ENCODE results near the gene ISCA2. TPM values are rescaled to one million over a fixed set of nuclear protein-coding genes. Genes with fewer than 3 reads are reported as not detected.

Gene ISCA2
- total RNA-seq, 1 experiment from 2014 or later: 33.0 TPM

- H3K27ac Mint-ChIP-seq (ENCODE audit: unreplicated experiment): no peak overlapping the region
- H3K9me3 ChIP-seq: no peaks in the 10 kb centered on the region
- no peaks in the 10 kb centered on the region for H3K4me1 Mint-ChIP-seq (ENCODE audit: low read depth, unreplicated experiment)
- TF ChIP-seq CTCF (IDR thresholded peaks at IDR 0.05; ENCODE audit: insufficient read depth in 1 of 2, low read depth in 1 of 2, low read length in 1 of 2, severe bottlenecking in 1 of 2, unreplicated experiment in 1 of 2): peak; percentile 72 to 84
- no peaks in the 10 kb centered on the region for H3K27me3 Mint-ChIP-seq (ENCODE audit: insufficient read depth, unreplicated experiment)
- BruUV-seq (replicated peaks): no TSS peak
- no peaks in the 10 kb centered on the region for H3K9me3 Mint-ChIP-seq (ENCODE audit: unreplicated experiment)
- ChIA-PET CTCF (interaction anchor here (1.0 to 1.2 kb wide), 2 partner anchors 64 to 185 kb away, joined by 3 read pairs; no protein-coding TSS in a partner anchor), POLR2A (no interaction called here)
- intact Hi-C loops (cut with micrococcal nuclease; ENCODE audit: unreplicated experiment): loop anchor here (1.0 kb wide), 2 partner anchors 117 to 154 kb away; no protein-coding TSS in a partner anchor
- no peak overlapping the region for H3K4me3 ChIP-seq (ENCODE audit: low read depth, low read length)
- H3K4me1 ChIP-seq: no peaks in the 10 kb centered on the region; the same call in 1 of the 2 replicates
- H3K36me3 Mint-ChIP-seq (ENCODE audit: insufficient read depth, unreplicated experiment): peaks cover 41% of the 10 kb centered on the region
- no peak overlapping the region for H3K4me3 Mint-ChIP-seq (ENCODE audit: unreplicated experiment)
- no peaks in the 10 kb centered on the region; the same call in none of the 2 replicates for H3K36me3 ChIP-seq (ENCODE audit: control insufficient read depth, insufficient read depth, low read length)
- no peaks in the 10 kb centered on the region for H3K27me3 ChIP-seq (replicated peaks; ENCODE audit: control insufficient read depth, insufficient read depth, low read length)
- DNase-seq: peak in 1 of 2 experiments; percentile 55
Observed at GRCh38 chr14:74478996-74479635, 14.4 kb upstream of the ISCA2 start.

DNA sequence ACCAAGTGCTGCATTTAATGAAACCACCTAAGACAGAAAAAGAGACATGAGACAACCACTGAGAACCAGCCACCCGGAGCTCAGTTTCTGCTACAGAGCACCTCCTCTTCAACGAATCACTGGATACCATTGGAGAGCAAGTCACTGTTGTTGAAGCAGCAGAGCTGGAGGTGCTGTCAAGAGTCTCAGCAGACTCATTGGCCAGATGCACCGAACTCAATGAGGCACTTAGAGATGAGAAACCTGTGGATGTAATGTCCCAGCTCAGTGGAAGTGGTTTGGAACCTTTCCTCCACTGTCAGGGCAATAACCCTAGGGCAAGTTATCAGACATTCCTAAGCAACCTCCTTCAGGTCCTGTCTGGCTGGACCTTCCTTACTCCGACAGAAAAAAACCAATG, 13.5 kb upstream of the ISCA2 start:
- H3K27me3 Mint-ChIP-seq (ENCODE audit: insufficient read depth, unreplicated experiment): no peaks in the 10 kb centered on the region
- POLR2A ChIA-PET: interaction anchor here (0.6 kb wide), 1 partner anchor 80 kb away, joined by 3 read pairs; no protein-coding TSS in a partner anchor
- no peak for DNase-seq

DNA sequence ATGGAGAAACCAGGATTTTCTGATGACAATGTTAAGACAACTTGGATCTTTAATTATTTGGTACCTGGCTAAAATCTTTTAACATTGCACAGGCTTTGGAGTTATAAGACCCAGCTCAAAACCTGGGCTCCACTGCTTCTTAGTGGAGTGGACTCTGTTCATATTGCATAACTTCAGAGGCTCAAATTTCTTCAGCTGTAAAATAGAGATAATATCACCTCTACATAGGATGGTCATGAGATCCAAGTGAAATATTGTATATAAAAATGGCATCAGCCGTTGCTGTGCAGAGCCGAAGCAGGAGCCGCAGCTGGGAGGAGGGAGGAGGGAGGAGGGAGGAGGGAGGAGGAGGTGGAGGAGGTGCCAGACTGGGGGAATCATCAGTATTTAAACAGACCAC, 11.0 kb upstream of the ISCA2 start:
- ChIA-PET POLR2A (interaction anchor here (0.6 kb wide), 1 partner anchor 440 kb away, joined by 4 read pairs; the partner anchor contains the start of gene RPS6KL1), CTCF (interaction anchor here (1.0 kb wide), 1 partner anchor 11 kb away, joined by 3 read pairs; the partner anchor contains the start of genes ISCA2 and NPC2)
- Mint-ChIP-seq H3K4me1 (ENCODE audit: low read depth, unreplicated experiment) (peaks cover 6% of the 10 kb centered on the region), H3K4me3 (ENCODE audit: unreplicated experiment) (no peak overlapping the region), H3K27ac (ENCODE audit: unreplicated experiment) (no peak overlapping the region), H3K9me3 (ENCODE audit: unreplicated experiment) (no peaks in the 10 kb centered on the region), H3K27me3 (ENCODE audit: insufficient read depth, unreplicated experiment) (no peaks in the 10 kb centered on the region), H3K36me3 (ENCODE audit: insufficient read depth, unreplicated experiment) (peaks cover 46% of the 10 kb centered on the region)
- no peak for DNase-seq
- Histone ChIP-seq H3K4me1 (peaks cover 21% of the 10 kb centered on the region), H3K36me3 (ENCODE audit: control insufficient read depth, insufficient read depth, low read length) (no peaks in the 10 kb centered on the region; the same call in none of the 2 replicates), H3K27me3 (replicated peaks; ENCODE audit: control insufficient read depth, insufficient read depth, low read length) (no peaks in the 10 kb centered on the region), H3K9me3 (no peaks in the 10 kb centered on the region), H3K4me3 (ENCODE audit: low read depth, low read length) (no peak overlapping the region)
- BruUV-seq (replicated peaks): no TSS peak
- intact Hi-C loops (cut with micrococcal nuclease; ENCODE audit: unreplicated experiment): no loop called here
- no peak for TF ChIP-seq CTCF (IDR thresholded peaks at IDR 0.05; ENCODE audit: insufficient read depth in 1 of 2, low read depth in 1 of 2, low read length in 1 of 2, severe bottlenecking in 1 of 2, unreplicated experiment in 1 of 2)

More for the DNA sequence above, 13.5 kb upstream of the ISCA2 start:
- Mint-ChIP-seq H3K4me3 (ENCODE audit: unreplicated experiment) (no peak overlapping the region), H3K4me1 (ENCODE audit: low read depth, unreplicated experiment) (peaks cover 6% of the 10 kb centered on the region), H3K9me3 (ENCODE audit: unreplicated experiment) (no peaks in the 10 kb centered on the region), H3K36me3 (ENCODE audit: insufficient read depth, unreplicated experiment) (peaks cover 46% of the 10 kb centered on the region), H3K27ac (ENCODE audit: unreplicated experiment) (no peak overlapping the region)
- CTCF ChIA-PET: no interaction called here
- TF ChIP-seq CTCF (IDR thresholded peaks at IDR 0.05; ENCODE audit: insufficient read depth in 1 of 2, low read depth in 1 of 2, low read length in 1 of 2, severe bottlenecking in 1 of 2, unreplicated experiment in 1 of 2): no peak
- Histone ChIP-seq H3K4me3 (ENCODE audit: low read depth, low read length) (no peak overlapping the region), H3K36me3 (ENCODE audit: control insufficient read depth, insufficient read depth, low read length) (no peaks in the 10 kb centered on the region; the same call in none of the 2 replicates), H3K9me3 (no peaks in the 10 kb centered on the region), H3K27me3 (replicated peaks; ENCODE audit: control insufficient read depth, insufficient read depth, low read length) (no peaks in the 10 kb centered on the region), H3K4me1 (no peaks in the 10 kb centered on the region; the same call in 1 of the 2 replicates)
- BruUV-seq (replicated peaks): TSS peak; percentile 16
- intact Hi-C loops (cut with micrococcal nuclease; ENCODE audit: unreplicated experiment): no loop called here

Data from Caco-2 (cell line).